ENCODE measurements around the gene DPP7. TPM values are rescaled to one million over a fixed set of nuclear protein-coding genes. Genes with fewer than 3 reads are reported as not detected.

The DPP7 gene
- total RNA-seq, 1 experiment from 2014 or later: 230 TPM

DNA sequence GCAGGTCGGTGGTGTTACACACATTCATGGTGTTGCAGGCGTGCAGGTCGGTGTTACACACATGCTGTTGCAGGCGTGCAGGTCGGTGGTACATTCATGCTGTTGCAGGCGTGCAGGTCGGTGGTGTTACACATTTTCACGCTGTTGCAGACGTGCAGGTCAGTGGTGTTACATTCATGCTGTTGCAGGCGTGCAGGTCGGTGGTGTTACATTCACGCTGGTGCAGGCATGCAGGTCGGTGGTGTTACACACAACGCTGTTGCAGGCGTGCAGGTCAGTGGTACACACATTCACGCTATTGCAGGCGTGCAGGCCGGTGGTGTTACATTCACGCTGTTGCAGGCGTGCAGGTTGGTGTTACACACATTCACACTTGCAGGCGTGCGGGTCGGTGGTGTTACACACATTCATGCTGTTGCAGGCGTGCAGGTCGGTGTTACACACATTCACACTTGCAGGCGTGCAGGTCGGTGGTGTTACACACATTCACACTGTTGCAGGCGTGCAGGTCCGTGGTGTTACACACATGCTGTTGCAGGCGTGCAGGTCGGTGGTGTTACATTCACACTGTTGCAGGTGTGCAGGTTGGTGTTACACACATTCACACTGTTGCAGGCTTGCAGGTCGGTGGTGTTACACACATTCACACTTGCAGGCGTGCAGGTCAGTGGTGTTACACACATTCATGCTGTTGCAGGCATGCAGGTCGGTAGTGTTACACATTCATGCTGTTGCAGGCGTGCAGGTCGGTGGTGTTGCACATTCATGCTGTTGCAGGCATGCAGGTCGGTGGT, 11.1 kb downstream of the DPP7 start:
- intact Hi-C loops (cut with micrococcal nuclease; ENCODE audit: unreplicated experiment): no loop called here
- Mint-ChIP-seq H3K27me3 (ENCODE audit: insufficient read depth, unreplicated experiment) (no peaks in the 10 kb centered on the region), H3K27ac (ENCODE audit: unreplicated experiment) (no peak overlapping the region), H3K4me1 (ENCODE audit: low read depth, unreplicated experiment) (no peaks in the 10 kb centered on the region), H3K4me3 (ENCODE audit: unreplicated experiment) (no peak overlapping the region), H3K9me3 (ENCODE audit: unreplicated experiment) (no peaks in the 10 kb centered on the region), H3K36me3 (ENCODE audit: insufficient read depth, unreplicated experiment) (peaks cover 7% of the 10 kb centered on the region)
- no peaks in the 10 kb centered on the region for H3K4me1 ChIP-seq
- CTCF ChIA-PET: interaction anchor here (0.5 kb wide), 1 partner anchor 20 kb away, joined by 3 read pairs; no protein-coding TSS in a partner anchor
- H3K9me3 ChIP-seq: no peaks in the 10 kb centered on the region
- peaks cover 25% of the 10 kb centered on the region for H3K36me3 ChIP-seq (ENCODE audit: control insufficient read depth, insufficient read depth, low read length)
- POLR2A ChIA-PET: no interaction called here
- DNase-seq: no peak
- no peak overlapping the region for H3K4me3 ChIP-seq (ENCODE audit: low read depth, low read length)
- BruUV-seq (replicated peaks): no TSS peak
- TF ChIP-seq, protein P1, sequence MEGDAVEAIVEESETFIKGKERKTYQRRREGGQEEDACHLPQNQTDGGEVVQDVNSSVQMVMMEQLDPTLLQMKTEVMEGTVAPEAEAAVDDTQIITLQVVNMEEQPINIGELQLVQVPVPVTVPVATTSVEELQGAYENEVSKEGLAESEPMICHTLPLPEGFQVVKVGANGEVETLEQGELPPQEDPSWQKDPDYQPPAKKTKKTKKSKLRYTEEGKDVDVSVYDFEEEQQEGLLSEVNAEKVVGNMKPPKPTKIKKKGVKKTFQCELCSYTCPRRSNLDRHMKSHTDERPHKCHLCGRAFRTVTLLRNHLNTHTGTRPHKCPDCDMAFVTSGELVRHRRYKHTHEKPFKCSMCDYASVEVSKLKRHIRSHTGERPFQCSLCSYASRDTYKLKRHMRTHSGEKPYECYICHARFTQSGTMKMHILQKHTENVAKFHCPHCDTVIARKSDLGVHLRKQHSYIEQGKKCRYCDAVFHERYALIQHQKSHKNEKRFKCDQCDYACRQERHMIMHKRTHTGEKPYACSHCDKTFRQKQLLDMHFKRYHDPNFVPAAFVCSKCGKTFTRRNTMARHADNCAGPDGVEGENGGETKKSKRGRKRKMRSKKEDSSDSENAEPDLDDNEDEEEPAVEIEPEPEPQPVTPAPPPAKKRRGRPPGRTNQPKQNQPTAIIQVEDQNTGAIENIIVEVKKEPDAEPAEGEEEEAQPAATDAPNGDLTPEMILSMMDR (IDR thresholded peaks at IDR 0.05; ENCODE audit: insufficient read depth in 1 of 2, low read depth in 1 of 2, low read length in 1 of 2, severe bottlenecking in 1 of 2, unreplicated experiment in 1 of 2): no peak
- H3K27me3 ChIP-seq (replicated peaks; ENCODE audit: control insufficient read depth, insufficient read depth, low read length): no peaks in the 10 kb centered on the region

DNA sequence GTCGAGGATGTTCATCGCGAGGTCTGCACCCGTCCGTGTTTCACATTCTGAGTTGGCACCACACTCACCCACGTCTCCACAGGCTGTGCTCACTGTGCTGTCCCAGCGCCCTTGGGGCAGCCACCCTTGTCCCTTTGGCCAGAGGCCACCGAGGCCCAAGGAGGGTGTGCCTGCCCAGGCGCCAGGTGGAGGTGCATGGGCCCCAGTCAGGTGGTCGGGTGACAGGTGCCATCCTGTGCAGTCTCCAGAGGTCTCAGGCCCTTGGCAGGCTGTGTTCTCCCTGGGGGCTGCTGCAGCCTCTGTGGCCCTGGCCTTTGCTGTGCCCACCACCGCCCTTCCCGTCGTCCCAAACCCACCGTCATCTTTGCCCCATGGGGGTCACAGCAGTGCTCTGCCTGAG, 15.3 kb downstream of the DPP7 start:
- H3K4me1 Mint-ChIP-seq (ENCODE audit: low read depth, unreplicated experiment): no peaks in the 10 kb centered on the region
- ChIA-PET CTCF (no interaction called here), POLR2A (no interaction called here)
- no peak overlapping the region for H3K4me3 Mint-ChIP-seq (ENCODE audit: unreplicated experiment)
- H3K27me3 Mint-ChIP-seq (ENCODE audit: insufficient read depth, unreplicated experiment): no peaks in the 10 kb centered on the region
- Histone ChIP-seq H3K4me3 (ENCODE audit: low read depth, low read length) (no peak overlapping the region), H3K27me3 (replicated peaks; ENCODE audit: control insufficient read depth, insufficient read depth, low read length) (no peaks in the 10 kb centered on the region), H3K9me3 (no peaks in the 10 kb centered on the region), H3K36me3 (ENCODE audit: control insufficient read depth, insufficient read depth, low read length) (peaks cover 24% of the 10 kb centered on the region), H3K4me1 (no peaks in the 10 kb centered on the region)
- H3K9me3 Mint-ChIP-seq (ENCODE audit: unreplicated experiment): no peaks in the 10 kb centered on the region
- DNase-seq: no peak
- no peak overlapping the region for H3K27ac Mint-ChIP-seq (ENCODE audit: unreplicated experiment)
- no TSS peak for BruUV-seq (replicated peaks)
- TF ChIP-seq, protein P1 (IDR thresholded peaks at IDR 0.05; ENCODE audit: insufficient read depth in 1 of 2, low read depth in 1 of 2, low read length in 1 of 2, severe bottlenecking in 1 of 2, unreplicated experiment in 1 of 2): no peak
- intact Hi-C loops (cut with micrococcal nuclease; ENCODE audit: unreplicated experiment): no loop called here
- H3K36me3 Mint-ChIP-seq (ENCODE audit: insufficient read depth, unreplicated experiment): peaks cover 15% of the 10 kb centered on the region

DNA sequence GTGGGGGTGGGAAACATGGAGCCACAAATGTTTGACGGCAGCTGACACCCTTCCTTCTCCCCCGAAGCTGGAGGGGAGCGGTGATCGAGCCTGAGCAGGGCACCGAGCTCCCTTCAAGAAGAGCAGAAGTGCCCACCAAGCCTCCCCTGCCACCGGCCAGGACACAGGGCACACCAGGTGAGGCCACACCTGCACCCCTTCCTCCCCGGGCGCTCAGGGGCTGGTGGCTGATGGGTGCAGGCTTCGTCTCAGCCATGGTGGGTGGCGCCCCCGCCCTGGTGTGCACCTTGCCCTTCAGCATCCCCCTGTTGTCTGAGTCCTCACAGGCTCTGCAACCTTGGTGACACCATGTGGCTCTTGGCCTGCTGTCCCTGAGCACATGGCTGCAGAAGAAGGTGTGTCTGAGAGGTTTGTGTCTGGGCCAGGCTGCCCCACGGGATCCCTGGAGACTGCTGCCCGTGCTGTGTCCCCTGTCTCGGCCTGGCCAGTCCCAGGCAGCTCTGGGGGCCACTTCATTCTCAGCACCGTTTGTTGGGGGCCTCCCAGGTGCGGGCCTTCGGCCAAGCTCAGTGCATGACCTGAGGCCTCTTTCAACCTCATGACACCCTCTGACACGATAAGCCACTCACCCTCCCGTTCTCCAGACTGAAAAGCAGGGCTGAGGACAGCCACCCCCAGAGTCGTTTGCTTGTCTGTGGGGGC, 16.6 kb downstream of the DPP7 start:
- POLR2A ChIA-PET: no interaction called here
- intact Hi-C loops (cut with micrococcal nuclease; ENCODE audit: unreplicated experiment): no loop called here
- Mint-ChIP-seq H3K9me3 (ENCODE audit: unreplicated experiment) (no peaks in the 10 kb centered on the region), H3K27me3 (ENCODE audit: insufficient read depth, unreplicated experiment) (no peaks in the 10 kb centered on the region), H3K36me3 (ENCODE audit: insufficient read depth, unreplicated experiment) (peaks cover 15% of the 10 kb centered on the region), H3K4me3 (ENCODE audit: unreplicated experiment) (no peak overlapping the region), H3K4me1 (ENCODE audit: low read depth, unreplicated experiment) (no peaks in the 10 kb centered on the region), H3K27ac (ENCODE audit: unreplicated experiment) (no peak overlapping the region)
- CTCF ChIA-PET: interaction anchor here (0.9 kb wide), 1 partner anchor 28 kb away, joined by 7 read pairs; the partner anchor contains the start of gene SAPCD2
- Histone ChIP-seq H3K4me1 (no peaks in the 10 kb centered on the region), H3K36me3 (ENCODE audit: control insufficient read depth, insufficient read depth, low read length) (peaks cover 15% of the 10 kb centered on the region), H3K27me3 (replicated peaks; ENCODE audit: control insufficient read depth, insufficient read depth, low read length) (no peaks in the 10 kb centered on the region), H3K9me3 (no peaks in the 10 kb centered on the region), H3K4me3 (ENCODE audit: low read depth, low read length) (no peak overlapping the region)
- TF ChIP-seq, protein P1 (IDR thresholded peaks at IDR 0.05; ENCODE audit: insufficient read depth in 1 of 2, low read depth in 1 of 2, low read length in 1 of 2, severe bottlenecking in 1 of 2, unreplicated experiment in 1 of 2): no peak
- BruUV-seq (replicated peaks): no TSS peak
- no peak for DNase-seq

All from Caco-2 (cell line).